ENCODE measurements around the gene NELFB.

- TF ChIP-seq CTCF (IDR thresholded peaks at IDR 0.05; ENCODE audit: low read depth, low read length) (peak; percentile 29), POLR2A (IDR thresholded peaks at IDR 0.05; ENCODE audit: extremely low read depth, insufficient read length) (no peak)
Observed at GRCh38 chr9:137294681-137295237, 39.6 kb downstream of the NELFB start.
